HEK293T (cell line): ENCODE measurements around the gene S100P.
A peak's percentile ranks its signal among the peaks of the same experiment; 100 is the strongest.

Source experiments
- CTCF ChIA-PET: fragments of 350-600 bp; formaldehyde crosslinking; extraction: SDS; loops from one replicate; lab custom pipeline; 2021; ENCODE audit warnings: antibody characterized with exemption, inconsistent platforms; lab: Yijun Ruan, JAX
- POLR2A ChIA-PET: fragments of 350-600 bp; formaldehyde crosslinking; extraction: SDS; loops from one replicate; lab custom pipeline; 2020; ENCODE audit warnings: antibody characterized with exemption, inconsistent platforms; lab: Yijun Ruan, JAX
- DNase-seq: peaks from one replicate; pipeline ENCODE4 v3.0.0; 2012; ENCODE audit warnings: mixed read lengths; ENCODE audit errors: extremely low spot score
- ARNT ChIP-seq: fragments of 450-650 bp; IDR thresholded peaks from 2 replicates; pipeline ENCODE4 v1.6.1; 2017; ENCODE audit warnings: mild to moderate bottlenecking
- BHLHE40 ChIP-seq: fragments of 450-650 bp; IDR thresholded peaks from 2 replicates; pipeline ENCODE4 v1.6.1; 2016; ENCODE audit warnings: mild to moderate bottlenecking, moderate library complexity, borderline replicate concordance
- CTBP1 ChIP-seq: fragments of 450-650 bp; IDR thresholded peaks from 2 replicates; pipeline ENCODE4 v1.6.1; 2016; ENCODE audit warnings: borderline replicate concordance
- ELF4 ChIP-seq: fragments of 450-650 bp; IDR thresholded peaks from 2 replicates; pipeline ENCODE4 v1.6.1; 2017; ENCODE audit warnings: antibody characterized with exemption
- FOXA1 ChIP-seq: fragments of 450-650 bp; IDR thresholded peaks from 2 replicates; pipeline ENCODE4 v1.6.1; 2016; ENCODE audit warnings: mild to moderate bottlenecking
- FOXK2 ChIP-seq: fragments of 450-650 bp; IDR thresholded peaks from 2 replicates; pipeline ENCODE4 v1.6.1; 2016; ENCODE audit warnings: mild to moderate bottlenecking
- FOXM1 ChIP-seq: fragments of 450-650 bp; IDR thresholded peaks from 2 replicates; pipeline ENCODE4 v1.6.1; 2017; ENCODE audit warnings: mild to moderate bottlenecking, borderline replicate concordance
- HDGF ChIP-seq: fragments of 450-650 bp; IDR thresholded peaks from 2 replicates; pipeline ENCODE4 v1.6.1; 2017; ENCODE audit warnings: antibody characterized with exemption, borderline replicate concordance
- L3MBTL2 ChIP-seq: fragments of 450-650 bp; conservative IDR thresholded peaks from 2 replicates; pipeline ENCODE4 v1.6.1; 2016; ENCODE audit warnings: mild to moderate bottlenecking
- LEF1 ChIP-seq: fragments of 450-650 bp; IDR thresholded peaks from 2 replicates; pipeline ENCODE4 v1.6.1; 2017; ENCODE audit warnings: mild to moderate bottlenecking, borderline replicate concordance
- NFRKB ChIP-seq: fragments of 450-650 bp; IDR thresholded peaks from 2 replicates; pipeline ENCODE4 v1.6.1; 2016; ENCODE audit warnings: mild to moderate bottlenecking, moderate library complexity
- PKNOX1 ChIP-seq: fragments of 450-650 bp; IDR thresholded peaks from 2 replicates; pipeline ENCODE4 v1.6.1; 2016
- SP1 ChIP-seq: fragments of 450-650 bp; IDR thresholded peaks from 2 replicates; pipeline ENCODE4 v1.6.1; 2017
- SUZ12 ChIP-seq: fragments of 450-650 bp; IDR thresholded peaks from 2 replicates; pipeline ENCODE4 v1.6.1; 2016; ENCODE audit warnings: mild to moderate bottlenecking
- TARDBP ChIP-seq: fragments of 450-650 bp; IDR thresholded peaks from 2 replicates; pipeline ENCODE4 v1.6.1; 2016
- ZNF384 ChIP-seq: fragments of 450-650 bp; IDR thresholded peaks from 2 replicates; pipeline ENCODE4 v1.6.1; 2016

The S100P gene

DNA sequence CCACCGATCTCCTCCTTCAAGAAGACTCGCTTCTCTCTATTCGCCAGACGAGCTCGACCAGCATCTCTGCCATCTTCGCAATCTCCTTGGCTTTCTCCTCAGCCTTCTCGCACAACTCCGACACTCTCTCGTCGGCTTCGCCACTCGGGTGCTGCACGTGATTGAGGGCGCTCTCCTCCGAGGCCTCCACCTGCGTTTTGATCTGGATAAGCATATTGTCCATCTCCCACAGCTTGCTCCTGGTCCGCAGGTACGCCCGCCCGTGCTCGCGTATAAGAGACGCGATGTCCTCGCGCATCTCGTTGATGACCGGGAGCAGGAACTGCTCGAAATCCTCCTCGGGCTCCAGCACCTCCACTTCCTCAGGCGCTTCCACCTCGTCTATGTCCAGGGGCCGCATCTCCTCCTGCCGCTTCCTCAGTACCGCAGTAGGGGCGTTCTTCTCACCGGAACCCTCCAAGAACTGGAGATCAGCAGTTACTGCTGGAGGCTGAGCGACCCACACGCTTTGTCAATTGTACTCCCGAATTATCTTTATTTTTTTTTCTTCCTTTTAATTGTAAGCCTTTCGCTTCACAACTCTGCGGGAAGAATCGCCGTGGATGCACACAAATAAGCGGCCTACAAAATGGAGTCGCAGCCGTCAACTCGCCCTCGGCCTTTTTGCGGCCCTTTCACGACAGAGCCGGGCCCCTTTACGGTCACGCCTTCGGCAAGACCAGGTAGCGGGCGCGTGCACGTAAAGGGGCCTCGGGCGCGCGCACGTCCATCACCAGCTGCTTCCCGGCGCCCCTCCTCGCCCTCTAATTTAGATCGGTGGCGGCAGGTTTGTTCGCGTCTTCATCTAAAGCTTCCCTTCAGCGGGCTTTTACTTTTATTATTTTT lies 15.8 kb downstream of the S100P start, which contains the start of gene MRFAP1L1:
MRFAP1L1 (minus strand) TSS at position 636 of the 885 bp plus-strand sequence; CDS start at position 400, 236 bp downstream.
- CTCF ChIA-PET: interaction anchor here (1.0 kb wide), 2 partner anchors 164 kb away, joined by 3 read pairs; no protein-coding TSS in a partner anchor

DNA sequence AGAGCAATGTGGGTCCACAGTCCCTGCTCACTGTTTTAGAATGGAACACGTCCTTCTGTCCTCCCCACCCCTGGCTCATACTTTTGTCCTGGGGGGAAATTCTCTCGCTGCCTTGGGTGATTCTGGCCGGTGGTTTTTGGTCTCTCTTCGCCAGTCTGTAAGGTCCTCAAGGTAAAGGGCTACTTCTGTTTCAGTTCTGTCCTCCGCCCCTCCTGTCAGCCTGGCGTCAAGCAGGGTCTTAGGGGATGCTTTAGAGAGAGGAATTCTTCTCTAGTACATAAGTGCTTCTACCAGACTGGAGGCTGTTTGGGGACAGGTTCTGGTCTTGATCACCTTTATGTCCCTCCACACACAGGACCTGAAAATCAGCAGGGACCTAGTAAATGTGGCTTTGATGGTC lies 16.6 kb downstream of the S100P start:
- TF ChIP-seq LEF1: no peak
- no peak for TF ChIP-seq NFRKB
- TF ChIP-seq FOXA1: no peak
- TF ChIP-seq FOXK2: no peak
- no peak for TF ChIP-seq FOXM1
- TF ChIP-seq ELF4: no peak
- no peak for TF ChIP-seq HDGF
- no peak for TF ChIP-seq BHLHE40
- TF ChIP-seq PKNOX1: no peak
- TF ChIP-seq L3MBTL2: no peak
- TF ChIP-seq SUZ12: no peak
- TF ChIP-seq TARDBP: no peak
- TF ChIP-seq CTBP1: no peak
- no peak for TF ChIP-seq ARNT
- TF ChIP-seq SP1: no peak
- no peak for TF ChIP-seq ZNF384

More for the DNA sequence above, 15.8 kb downstream of the S100P start, which contains the start of gene MRFAP1L1:
- TF ChIP-seq L3MBTL2 (peak; percentile 84), PKNOX1 (peak; percentile 94), ELF4 (no peak)
- peak; percentile 94 for DNase-seq
- POLR2A ChIA-PET: interaction anchor here (0.7 to 5.0 kb wide), 20 partner anchors 9 to 359 kb away, joined by 3 to 62 read pairs (median 4); partner anchors contain the start of genes GRPEL1, MAN2B2 and MRFAP1

DNA sequence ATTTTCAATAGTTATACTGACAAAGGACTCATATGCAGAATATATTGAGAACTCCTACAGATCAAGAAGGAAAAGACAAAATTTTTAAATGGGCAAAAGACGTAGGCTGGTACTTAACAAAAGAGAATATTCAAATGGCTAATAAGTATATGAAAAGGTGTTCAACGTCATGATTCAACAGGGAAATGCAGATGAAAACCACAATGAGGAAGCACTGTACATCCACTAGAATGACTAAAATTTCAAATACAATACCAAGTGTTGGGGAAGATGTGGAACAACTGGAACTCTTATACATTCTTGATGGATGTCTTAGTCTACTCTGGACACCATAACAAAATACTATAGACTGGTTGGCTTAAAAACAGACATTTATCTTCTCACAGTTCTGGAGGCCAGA lies 17.3 kb downstream of the S100P start:
- TF ChIP-seq LEF1: no peak
- no peak for TF ChIP-seq TARDBP
- no peak for TF ChIP-seq ARNT
- TF ChIP-seq NFRKB: no peak
- no peak for TF ChIP-seq PKNOX1
- TF ChIP-seq ZNF384: no peak
- no peak for TF ChIP-seq SUZ12
- no peak for TF ChIP-seq BHLHE40
- no peak for TF ChIP-seq FOXM1
- no peak for TF ChIP-seq L3MBTL2
- TF ChIP-seq ELF4: no peak
- no peak for TF ChIP-seq CTBP1
- TF ChIP-seq FOXA1: no peak
- no peak for TF ChIP-seq SP1
- TF ChIP-seq HDGF: no peak
- no peak for TF ChIP-seq FOXK2
- CTCF ChIA-PET: no interaction called here
- POLR2A ChIA-PET: no interaction called here
- no peak for DNase-seq

More for the DNA sequence above, 16.6 kb downstream of the S100P start:
- POLR2A ChIA-PET: interaction anchor here (0.8 to 5.0 kb wide), 15 partner anchors 8 to 358 kb away, joined by 3 to 62 read pairs (median 5); partner anchors contain the start of genes GRPEL1 and MRFAP1
- CTCF ChIA-PET: interaction anchor here (1.0 kb wide), 2 partner anchors 163 kb away, joined by 3 read pairs; no protein-coding TSS in a partner anchor
- no peak for DNase-seq

DNA sequence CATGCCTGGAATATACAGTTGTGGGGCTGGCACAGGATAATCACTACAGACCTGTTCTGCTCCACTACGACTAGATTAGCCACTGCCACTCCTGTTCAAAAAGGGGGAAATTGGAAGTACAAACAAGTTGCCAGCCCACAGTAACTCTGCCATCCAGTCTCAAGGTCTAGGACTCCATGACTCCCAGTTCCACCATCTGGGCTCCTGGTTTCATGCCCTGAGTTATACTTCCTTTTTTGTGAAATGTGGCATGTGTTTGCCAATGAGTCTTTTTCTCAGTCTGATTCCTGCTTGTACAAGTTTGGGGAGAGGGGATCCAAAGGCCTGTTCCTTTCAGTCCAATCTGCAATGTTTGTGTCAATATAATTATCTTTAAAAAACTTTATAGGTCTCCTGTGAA lies 21.3 kb downstream of the S100P start:
- ChIA-PET POLR2A (no interaction called here), CTCF (no interaction called here)
- TF ChIP-seq BHLHE40: no peak
- no peak for TF ChIP-seq SP1
- TF ChIP-seq ZNF384: no peak
- TF ChIP-seq TARDBP: no peak
- TF ChIP-seq SUZ12: no peak
- TF ChIP-seq HDGF: no peak
- TF ChIP-seq L3MBTL2: no peak
- TF ChIP-seq FOXA1: no peak
- no peak for TF ChIP-seq LEF1
- no peak for TF ChIP-seq PKNOX1
- TF ChIP-seq CTBP1: no peak
- TF ChIP-seq FOXK2: no peak
- no peak for TF ChIP-seq ELF4
- DNase-seq: no peak

DNA sequence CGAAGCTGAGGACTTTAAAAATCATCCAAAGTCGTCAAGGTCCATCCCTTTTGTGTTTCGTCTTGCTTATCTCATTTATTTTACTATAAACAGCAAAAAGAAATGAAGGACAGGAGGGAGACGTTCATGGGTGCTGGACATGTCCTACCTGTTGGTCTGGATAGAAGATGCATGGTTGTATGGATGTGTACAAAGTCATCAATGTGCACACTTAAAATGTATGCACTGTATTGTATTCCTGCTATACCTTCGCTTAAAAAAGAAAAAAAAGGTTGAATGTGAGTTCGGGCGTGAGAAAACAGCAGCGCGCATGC lies 22.0 kb downstream of the S100P start:
- TF ChIP-seq ZNF384 (peak; percentile 63; the same call in 1 of the 2 replicates), NFRKB (no peak)
- ChIA-PET POLR2A (interaction anchor here (0.5 to 3.0 kb wide), 15 partner anchors 9 to 245 kb away, joined by 3 to 25 read pairs (median 5); partner anchors contain the start of genes MRFAP1 and S100P), CTCF (interaction anchor here (0.5 to 1.7 kb wide), 3 partner anchors 11 to 167 kb away, joined by 3 read pairs; no protein-coding TSS in a partner anchor)
- no peak for DNase-seq
